HUES48 (cell line): ENCODE data around the gene SERPIND1.

Source experiments
- H3K27ac ChIP-seq: one replicate; pipeline ENCODE4 v1.7.0; 2013; ENCODE audit warnings: low read depth, low read length, inconsistent platforms
- H3K27me3 ChIP-seq: 2 replicates; pipeline ENCODE4 v1.6.1; 2013; ENCODE audit warnings: mild to moderate bottlenecking, low read length; ENCODE audit not compliant: control insufficient read depth, insufficient read depth
- H3K36me3 ChIP-seq: 2 replicates; pipeline ENCODE4 v1.6.1; 2013; ENCODE audit warnings: low read length; ENCODE audit not compliant: control insufficient read depth, insufficient read depth
- H3K4me1 ChIP-seq: 2 replicates; pipeline ENCODE4 v1.6.1; 2013; ENCODE audit warnings: mild to moderate bottlenecking, low read length; ENCODE audit not compliant: control insufficient read depth, insufficient read depth
- H3K4me3 ChIP-seq: 2 replicates; pipeline ENCODE4 v1.5.1; 2013; ENCODE audit warnings: mild to moderate bottlenecking, low read depth, low read length
- H3K9ac ChIP-seq: 2 replicates; pipeline ENCODE4 v1.6.1; 2013; ENCODE audit warnings: mild to moderate bottlenecking, low read depth, low read length, moderate library complexity
- H3K9me3 ChIP-seq: 2 replicates; pipeline ENCODE4 v1.6.1; 2013; ENCODE audit warnings: low read length; ENCODE audit not compliant: control insufficient read depth, insufficient read depth

Gene SERPIND1

GRCh38 chr22:20794650-20795413 is 20.9 kb downstream of the SERPIND1 start:
- Histone ChIP-seq H3K4me1 (no peaks in the 10 kb centered on the region), H3K27me3 (no peaks in the 10 kb centered on the region), H3K9ac (no peak overlapping the region), H3K27ac (no peak overlapping the region), H3K4me3 (no peak overlapping the region), H3K36me3 (peaks cover 51% of the 10 kb centered on the region), H3K9me3 (no peaks in the 10 kb centered on the region)

GRCh38 chr22:20796731-20797130 is 22.8 kb downstream of the SERPIND1 start:
- H3K36me3 ChIP-seq: peaks cover 55% of the 10 kb centered on the region
- no peaks in the 10 kb centered on the region for H3K9me3 ChIP-seq
- no peak overlapping the region; the same call in 1 of the 2 replicates for H3K9ac ChIP-seq
- no peak overlapping the region for H3K4me3 ChIP-seq
- no peak overlapping the region for H3K27ac ChIP-seq
- no peaks in the 10 kb centered on the region for H3K4me1 ChIP-seq
- H3K27me3 ChIP-seq: no peaks in the 10 kb centered on the region

GRCh38 chr22:20798218-20798617 is 24.3 kb downstream of the SERPIND1 start:
- no peak overlapping the region for H3K27ac ChIP-seq
- no peaks in the 10 kb centered on the region for H3K4me1 ChIP-seq
- no peak overlapping the region for H3K9ac ChIP-seq
- peaks cover 55% of the 10 kb centered on the region for H3K36me3 ChIP-seq
- no peaks in the 10 kb centered on the region for H3K9me3 ChIP-seq
- H3K4me3 ChIP-seq: no peak overlapping the region
- no peaks in the 10 kb centered on the region for H3K27me3 ChIP-seq

- H3K27me3 ChIP-seq: no peaks in the 10 kb centered on the region
These were observed 25.1 kb downstream of the SERPIND1 start for GRCh38 chr22:20798974-20799373.

GRCh38 chr22:20799449-20799848 is 25.5 kb downstream of the SERPIND1 start:
- no peaks in the 10 kb centered on the region for H3K4me1 ChIP-seq
- no peak overlapping the region for H3K9ac ChIP-seq
- H3K27me3 ChIP-seq: no peaks in the 10 kb centered on the region
- no peaks in the 10 kb centered on the region for H3K9me3 ChIP-seq
- no peak overlapping the region for H3K4me3 ChIP-seq
- H3K36me3 ChIP-seq: peaks cover 66% of the 10 kb centered on the region
- no peak overlapping the region for H3K27ac ChIP-seq

More at GRCh38 chr22:20798974-20799373, 25.1 kb downstream of the SERPIND1 start:
- no peak overlapping the region for H3K4me3 ChIP-seq
- no peaks in the 10 kb centered on the region for H3K9me3 ChIP-seq
- H3K4me1 ChIP-seq: no peaks in the 10 kb centered on the region
- no peak overlapping the region for H3K9ac ChIP-seq
- H3K27ac ChIP-seq: no peak overlapping the region
- peaks cover 61% of the 10 kb centered on the region for H3K36me3 ChIP-seq

- Histone ChIP-seq H3K9me3 (no peaks in the 10 kb centered on the region), H3K4me1 (no peaks in the 10 kb centered on the region), H3K27me3 (no peaks in the 10 kb centered on the region), H3K4me3 (no peak overlapping the region), H3K36me3 (peaks cover 69% of the 10 kb centered on the region), H3K27ac (no peak overlapping the region), H3K9ac (no peak overlapping the region)
These were observed 28.5 kb downstream of the SERPIND1 start for GRCh38 chr22:20802452-20802851.

GRCh38 chr22:20802922-20803553 is 29.1 kb downstream of the SERPIND1 start:
- no peak overlapping the region for H3K9ac ChIP-seq
- H3K36me3 ChIP-seq: peaks cover 66% of the 10 kb centered on the region
- no peaks in the 10 kb centered on the region for H3K27me3 ChIP-seq

GRCh38 chr22:20803696-20804324 is 29.9 kb downstream of the SERPIND1 start:
- Histone ChIP-seq H3K4me3 (no peak overlapping the region), H3K36me3 (peaks cover 58% of the 10 kb centered on the region), H3K27ac (no peak overlapping the region), H3K9me3 (no peaks in the 10 kb centered on the region), H3K4me1 (no peaks in the 10 kb centered on the region), H3K9ac (no peak overlapping the region), H3K27me3 (no peaks in the 10 kb centered on the region)

More at GRCh38 chr22:20802922-20803553, 29.1 kb downstream of the SERPIND1 start:
- H3K4me3 ChIP-seq: no peak overlapping the region
- no peaks in the 10 kb centered on the region for H3K4me1 ChIP-seq
- H3K9me3 ChIP-seq: no peaks in the 10 kb centered on the region
- no peak overlapping the region for H3K27ac ChIP-seq

GRCh38 chr22:20804650-20805049 is 30.7 kb downstream of the SERPIND1 start:
- no peak overlapping the region for H3K27ac ChIP-seq

GRCh38 chr22:20805972-20806471 is 32.1 kb downstream of the SERPIND1 start:
- no peaks in the 10 kb centered on the region for H3K27me3 ChIP-seq
- H3K36me3 ChIP-seq: peaks cover 52% of the 10 kb centered on the region
- no peak overlapping the region for H3K4me3 ChIP-seq
- H3K4me1 ChIP-seq: no peaks in the 10 kb centered on the region
- no peak overlapping the region for H3K27ac ChIP-seq
- no peak overlapping the region for H3K9ac ChIP-seq
- H3K9me3 ChIP-seq: no peaks in the 10 kb centered on the region

More at GRCh38 chr22:20804650-20805049, 30.7 kb downstream of the SERPIND1 start:
- Histone ChIP-seq H3K27me3 (no peaks in the 10 kb centered on the region), H3K9ac (no peak overlapping the region), H3K4me3 (no peak overlapping the region), H3K36me3 (peaks cover 51% of the 10 kb centered on the region), H3K9me3 (no peaks in the 10 kb centered on the region), H3K4me1 (no peaks in the 10 kb centered on the region)

- Histone ChIP-seq H3K4me3 (no peak overlapping the region), H3K9ac (no peak overlapping the region), H3K27me3 (no peaks in the 10 kb centered on the region), H3K9me3 (no peaks in the 10 kb centered on the region), H3K4me1 (no peaks in the 10 kb centered on the region), H3K36me3 (peaks cover 53% of the 10 kb centered on the region), H3K27ac (no peak overlapping the region)
These were observed 33.4 kb downstream of the SERPIND1 start for GRCh38 chr22:20807315-20807752.
